ENCODE results near the gene VPS36.

Gene VPS36

GRCh38 chr13:52394586-52394985, 55.8 kb downstream of the VPS36 start:
- no peak for TF ChIP-seq CTCF (conservative IDR thresholded peaks at IDR 0.05; ENCODE audit: control insufficient read depth, insufficient read depth, low read depth, low read length)
- H3K4me3 ChIP-seq (ENCODE audit: control insufficient read depth, low read depth, low read length) = no peak overlapping the region
- DNase-seq (ENCODE audit: low read depth) = no peak

- no peak for DNase-seq (ENCODE audit: low read depth)
- TF ChIP-seq CTCF (conservative IDR thresholded peaks at IDR 0.05; ENCODE audit: control insufficient read depth, insufficient read depth, low read depth, low read length) = no peak
Measured at GRCh38 chr13:52393572-52394357, 56.7 kb downstream of the VPS36 start.

GRCh38 chr13:52387721-52388120, 62.7 kb downstream of the VPS36 start:
- no peak overlapping the region for H3K4me3 ChIP-seq (ENCODE audit: control insufficient read depth, low read depth, low read length)
- TF ChIP-seq CTCF (conservative IDR thresholded peaks at IDR 0.05; ENCODE audit: control insufficient read depth, insufficient read depth, low read depth, low read length) = no peak
- DNase-seq (ENCODE audit: low read depth) = no peak

More at GRCh38 chr13:52393572-52394357, 56.7 kb downstream of the VPS36 start:
- H3K4me3 ChIP-seq (ENCODE audit: control insufficient read depth, low read depth, low read length) = no peak overlapping the region

- no peak for TF ChIP-seq CTCF (conservative IDR thresholded peaks at IDR 0.05; ENCODE audit: control insufficient read depth, insufficient read depth, low read depth, low read length)
- DNase-seq (ENCODE audit: low read depth) = no peak
- no peak overlapping the region for H3K4me3 ChIP-seq (ENCODE audit: control insufficient read depth, low read depth, low read length)
Measured at GRCh38 chr13:52385870-52386269, 64.6 kb downstream of the VPS36 start.

GRCh38 chr13:52383366-52383765, 67.1 kb downstream of the VPS36 start:
- DNase-seq (ENCODE audit: low read depth) = no peak
- H3K4me3 ChIP-seq (ENCODE audit: control insufficient read depth, low read depth, low read length) = no peak overlapping the region
- TF ChIP-seq CTCF (conservative IDR thresholded peaks at IDR 0.05; ENCODE audit: control insufficient read depth, insufficient read depth, low read depth, low read length) = no peak

- DNase-seq (ENCODE audit: low read depth) = no peak
- no peak for TF ChIP-seq CTCF (conservative IDR thresholded peaks at IDR 0.05; ENCODE audit: control insufficient read depth, insufficient read depth, low read depth, low read length)
- no peak overlapping the region for H3K4me3 ChIP-seq (ENCODE audit: control insufficient read depth, low read depth, low read length)
Measured at GRCh38 chr13:52378312-52378711, 72.1 kb downstream of the VPS36 start.

Measured in fibroblast of mammary gland (primary cell).